A549 (cell line): ENCODE measurements around the gene NPM1. TPM values are rescaled to one million over a fixed set of nuclear protein-coding genes. Genes with fewer than 3 reads are reported as not detected.

Experiments used
- ATAC-seq, 2 experiments: fragments of 200-7000 bp in 1 of 2; fragments of >200 bp in 1 of 2; cut with Nextera tagmentation in 1 of 2; cut with Tn5 transposase in 1 of 2; 3 replicates each; pipeline versions ENCODE4 v1.8.0 to v1.9.1; 2018 to 2020; ENCODE audit warnings: mild to moderate bottlenecking in 1 of 2, moderate library complexity in 1 of 2
- CTCF ChIA-PET: fragments of 300-600 bp; sonication (Branson Sonifier 250); formaldehyde crosslinking; extraction: SDS; loops from one replicate; lab custom pipeline; 2021; ENCODE audit warnings: antibody characterized with exemption, inconsistent platforms; lab: Yijun Ruan, JAX
- POLR2A ChIA-PET: fragments of 350-600 bp; formaldehyde crosslinking; extraction: SDS; loops from one replicate; lab custom pipeline; 2021; ENCODE audit warnings: antibody characterized with exemption, inconsistent platforms; lab: Yijun Ruan, JAX
- DNase-seq, 2 experiments: peaks; one replicate each; pipeline versions ENCODE4 v3.0.0 to v3.0.0-alpha.2; 2011 to 2016; ENCODE audit warnings: low read depth in 1 of 2, low spot score in 1 of 2
- FAIRE-seq: peaks from 2 replicates; lab custom pipeline; 2011; peaks lifted over from hg19 to GRCh38; lab: Jason Lieb, UNC
- H3K27ac ChIP-seq, 2 experiments: fragments of >200 bp; sonication (Bioruptor Twin); formaldehyde crosslinking; 3 replicates each; pipeline ENCODE4 v1.5.1; 2016 to 2017
- H3K4me1 ChIP-seq: fragments of >200 bp; sonication (Bioruptor Twin); formaldehyde crosslinking; 3 replicates; pipeline ENCODE4 v1.6.1; 2016
- H3K4me2 ChIP-seq: fragments of >200 bp; sonication (Bioruptor Twin); formaldehyde crosslinking; 3 replicates; pipeline ENCODE4 v1.6.1; 2016
- H3K4me3 ChIP-seq: fragments of >200 bp; sonication (Bioruptor Twin); formaldehyde crosslinking; 3 replicates; pipeline ENCODE4 v1.5.1; 2016
- H3K9me3 ChIP-seq: fragments of >200 bp; sonication (Bioruptor Twin); formaldehyde crosslinking; 3 replicates; pipeline ENCODE4 v1.6.1; 2016
- BHLHE40 ChIP-seq: IDR thresholded peaks from 2 replicates; pipeline ENCODE4 v1.6.1; 2012; ENCODE audit warnings: low read depth, low read length, inconsistent platforms
- CBX2 ChIP-seq: fragments of 200-600 bp; sonication (generic); IDR thresholded peaks from 2 replicates; pipeline ENCODE4 v1.6.1; 2016; ENCODE audit warnings: low read depth, mild to moderate bottlenecking, borderline replicate concordance
- CEBPB ChIP-seq, 2 experiments: fragments of >200 bp in 1 of 2; sonication (Bioruptor Twin) in 1 of 2; formaldehyde crosslinking in 1 of 2; IDR thresholded peaks; 2 replicates each; pipeline ENCODE4 v1.6.1; 2012 to 2016
- CHD2 ChIP-seq: fragments of 150-350 bp; IDR thresholded peaks from 2 replicates; pipeline ENCODE4 v1.6.1; 2014; ENCODE audit warnings: low read length; ENCODE audit not compliant: partially characterized antibody
- GATA3 ChIP-seq: IDR thresholded peaks from 2 replicates; pipeline ENCODE4 v1.6.1; 2012; ENCODE audit warnings: borderline replicate concordance
- HEYL ChIP-seq: fragments of 250-450 bp; sonication (Bioruptor Pico); IDR thresholded peaks from 2 replicates; pipeline ENCODE4 v1.8.0; 2021; ENCODE audit warnings: mild to moderate bottlenecking, moderate library complexity
- MAZ ChIP-seq: fragments of 150-350 bp; IDR thresholded peaks from 2 replicates; pipeline ENCODE4 v1.6.1; 2014; ENCODE audit warnings: antibody characterized with exemption, low read depth, low read length, borderline replicate concordance
- MYC ChIP-seq: IDR thresholded peaks from 2 replicates; pipeline ENCODE4 v1.6.1; 2012; ENCODE audit warnings: mild to moderate bottlenecking, inconsistent platforms, low read length, improper control_type of control experiment, borderline replicate concordance
- NR3C1 ChIP-seq: fragments of >200 bp; sonication (Bioruptor Twin); formaldehyde crosslinking; IDR thresholded peaks from 3 replicates; pipeline ENCODE4 v1.6.1; 2017
- POLR2AphosphoS2 ChIP-seq: conservative IDR thresholded peaks from 2 replicates; pipeline ENCODE4 v1.6.1; 2012; ENCODE audit warnings: low read length, improper control_type of control experiment, inconsistent platforms
- RAD21 ChIP-seq, 2 experiments: fragments of >200 bp in 1 of 2; sonication (Bioruptor Twin) in 1 of 2; formaldehyde crosslinking in 1 of 2; IDR thresholded peaks in 1 of 2; conservative IDR thresholded peaks in 1 of 2; 2 replicates in 1 of 2; 3 replicates in 1 of 2; pipeline ENCODE4 v1.6.1; 2012 to 2018; ENCODE audit warnings: inconsistent platforms in 1 of 2
- RFX5 ChIP-seq: fragments of 450-650 bp; IDR thresholded peaks from 2 replicates; pipeline ENCODE4 v1.7.1; 2014; ENCODE audit warnings: antibody characterized with exemption, mild to moderate bottlenecking, moderate library complexity
- RNF2 ChIP-seq: fragments of 200-600 bp; sonication (generic); IDR thresholded peaks from 2 replicates; pipeline ENCODE4 v1.6.1; 2016; ENCODE audit warnings: low read depth, mild to moderate bottlenecking, antibody characterized with exemption, moderate library complexity, borderline replicate concordance
- SMC3 ChIP-seq: fragments of >200 bp; sonication (Bioruptor Twin); formaldehyde crosslinking; IDR thresholded peaks from 3 replicates; pipeline ENCODE4 v1.6.1; 2018; ENCODE audit warnings: inconsistent platforms
- SREBF2 ChIP-seq: fragments of 450-650 bp; IDR thresholded peaks from 2 replicates; pipeline ENCODE4 v1.6.1; 2014; ENCODE audit warnings: mild to moderate bottlenecking, moderate library complexity
- TP53 ChIP-seq: fragments of 250-450 bp; sonication (Bioruptor Pico); IDR thresholded peaks from 2 replicates; pipeline ENCODE4 v1.5.0; 2021; ENCODE audit warnings: mild to moderate bottlenecking, moderate library complexity
- ZSCAN20 ChIP-seq: fragments of 250-450 bp; sonication (Bioruptor Pico); IDR thresholded peaks from 2 replicates; pipeline ENCODE4 v1.8.0; 2022; ENCODE audit warnings: mild to moderate bottlenecking, moderate library complexity
- WGBS: methylation state at CpG from one replicate; pipeline ENCODE4 v1.1.6; 2017; ENCODE audit errors: missing lambda C conversion rate; 5-methylcytosine and 5-hydroxymethylcytosine counted together
- polyA plus RNA-seq, 4 experiments: library from polyadenylated mRNA; depleted of rRNA in 3 of 4; stranded (reverse); fragments of >200 nt; fragmentation: RNase III in 1 of 4; extraction: RNeasy Plus Mini Kit Qiagen cat#74134 plus additional on column Dnase treatment in 1 of 4; gene quantifications; 2 replicates in 3 of 4; 3 replicates in 1 of 4; pipeline ENCODE4 v1.2.3, GENCODE V29; 2011 to 2017
- TF ChIP-seq, protein P1 (sequence below): fragments of >200 bp; sonication (Bioruptor Twin); formaldehyde crosslinking; IDR thresholded peaks from 3 replicates; pipeline ENCODE4 v1.5.1; 2016
- TF ChIP-seq, protein P2 (sequence below): fragments of 450-650 bp; IDR thresholded peaks from 2 replicates; pipeline ENCODE4 v1.6.1; 2014; ENCODE audit warnings: antibody characterized with exemption
- TF ChIP-seq, protein P3 (sequence below): fragments of >200 bp; sonication (Bioruptor Twin); formaldehyde crosslinking; IDR thresholded peaks from 3 replicates; pipeline ENCODE4 v1.6.1; 2016

The NPM1 gene
- polyA plus RNA-seq, 2 of the 4 experiments (the other 2 are of a cell fraction): 3,380 to 5,196 TPM

DNA sequence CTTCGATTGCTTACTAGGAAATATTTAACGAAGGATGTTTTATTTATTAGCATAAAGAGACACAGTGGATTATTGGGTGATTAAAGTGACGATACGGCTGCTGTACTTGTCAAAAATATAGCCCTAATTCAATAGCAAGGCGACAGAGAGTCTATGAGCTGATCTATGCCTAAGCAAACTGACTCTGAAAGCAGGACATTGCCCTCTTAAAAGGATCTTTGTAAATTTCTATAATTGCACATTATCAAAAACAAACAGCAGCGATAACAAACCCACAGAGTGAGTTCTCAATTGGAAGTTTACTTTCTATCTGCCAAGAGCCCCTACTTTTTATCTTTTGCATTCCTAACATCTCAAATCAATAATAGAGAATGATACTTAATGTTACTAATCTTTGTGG lies 47.2 kb upstream of the NPM1 start:
- Histone ChIP-seq H3K9me3 (no peaks in the 10 kb centered on the region), H3K4me3 (no peak overlapping the region), H3K4me2 (no peak overlapping the region), H3K4me1 (0 out of 3 replicates have a peak, but pooled peaks cover 4% of the 10 kb centered on the region), H3K27ac (no peak overlapping the region)
- WGBS: 44% methylated on average over 6 of the region's 6 CpGs
- no peak for TF ChIP-seq MYC
- no peak for TF ChIP-seq BHLHE40
- TF ChIP-seq CEBPB (IDR thresholded peaks at IDR 0.05): no peak
- TF ChIP-seq NR3C1: no peak
- TF ChIP-seq, protein P1, sequence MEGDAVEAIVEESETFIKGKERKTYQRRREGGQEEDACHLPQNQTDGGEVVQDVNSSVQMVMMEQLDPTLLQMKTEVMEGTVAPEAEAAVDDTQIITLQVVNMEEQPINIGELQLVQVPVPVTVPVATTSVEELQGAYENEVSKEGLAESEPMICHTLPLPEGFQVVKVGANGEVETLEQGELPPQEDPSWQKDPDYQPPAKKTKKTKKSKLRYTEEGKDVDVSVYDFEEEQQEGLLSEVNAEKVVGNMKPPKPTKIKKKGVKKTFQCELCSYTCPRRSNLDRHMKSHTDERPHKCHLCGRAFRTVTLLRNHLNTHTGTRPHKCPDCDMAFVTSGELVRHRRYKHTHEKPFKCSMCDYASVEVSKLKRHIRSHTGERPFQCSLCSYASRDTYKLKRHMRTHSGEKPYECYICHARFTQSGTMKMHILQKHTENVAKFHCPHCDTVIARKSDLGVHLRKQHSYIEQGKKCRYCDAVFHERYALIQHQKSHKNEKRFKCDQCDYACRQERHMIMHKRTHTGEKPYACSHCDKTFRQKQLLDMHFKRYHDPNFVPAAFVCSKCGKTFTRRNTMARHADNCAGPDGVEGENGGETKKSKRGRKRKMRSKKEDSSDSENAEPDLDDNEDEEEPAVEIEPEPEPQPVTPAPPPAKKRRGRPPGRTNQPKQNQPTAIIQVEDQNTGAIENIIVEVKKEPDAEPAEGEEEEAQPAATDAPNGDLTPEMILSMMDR: no peak
- no peak for TF ChIP-seq RFX5
- no peak for TF ChIP-seq MAZ
- no peak for TF ChIP-seq POLR2AphosphoS2
- no peak for TF ChIP-seq CHD2
- TF ChIP-seq GATA3: no peak
- no peak for TF ChIP-seq CBX2
- TF ChIP-seq RNF2: no peak
- TF ChIP-seq ZSCAN20 (CRISPR knock-in tag): no peak
- TF ChIP-seq, protein P2, sequence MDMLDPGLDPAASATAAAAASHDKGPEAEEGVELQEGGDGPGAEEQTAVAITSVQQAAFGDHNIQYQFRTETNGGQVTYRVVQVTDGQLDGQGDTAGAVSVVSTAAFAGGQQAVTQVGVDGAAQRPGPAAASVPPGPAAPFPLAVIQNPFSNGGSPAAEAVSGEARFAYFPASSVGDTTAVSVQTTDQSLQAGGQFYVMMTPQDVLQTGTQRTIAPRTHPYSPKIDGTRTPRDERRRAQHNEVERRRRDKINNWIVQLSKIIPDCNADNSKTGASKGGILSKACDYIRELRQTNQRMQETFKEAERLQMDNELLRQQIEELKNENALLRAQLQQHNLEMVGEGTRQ: no peak
- no peak for TF ChIP-seq TP53 (CRISPR knock-in tag)
- no peak for TF ChIP-seq SREBF2
- TF ChIP-seq HEYL (CRISPR knock-in tag): no peak
- DNase-seq (no peak), ATAC-seq (no peak), FAIRE-seq (no peak)
- ChIA-PET CTCF (interaction anchor here (0.6 to 14.8 kb wide), 8 partner anchors 12 to 696 kb away, joined by 3 to 239 read pairs (median 4); partner anchors contain the start of gene TLX3), POLR2A (no interaction called here)

DNA sequence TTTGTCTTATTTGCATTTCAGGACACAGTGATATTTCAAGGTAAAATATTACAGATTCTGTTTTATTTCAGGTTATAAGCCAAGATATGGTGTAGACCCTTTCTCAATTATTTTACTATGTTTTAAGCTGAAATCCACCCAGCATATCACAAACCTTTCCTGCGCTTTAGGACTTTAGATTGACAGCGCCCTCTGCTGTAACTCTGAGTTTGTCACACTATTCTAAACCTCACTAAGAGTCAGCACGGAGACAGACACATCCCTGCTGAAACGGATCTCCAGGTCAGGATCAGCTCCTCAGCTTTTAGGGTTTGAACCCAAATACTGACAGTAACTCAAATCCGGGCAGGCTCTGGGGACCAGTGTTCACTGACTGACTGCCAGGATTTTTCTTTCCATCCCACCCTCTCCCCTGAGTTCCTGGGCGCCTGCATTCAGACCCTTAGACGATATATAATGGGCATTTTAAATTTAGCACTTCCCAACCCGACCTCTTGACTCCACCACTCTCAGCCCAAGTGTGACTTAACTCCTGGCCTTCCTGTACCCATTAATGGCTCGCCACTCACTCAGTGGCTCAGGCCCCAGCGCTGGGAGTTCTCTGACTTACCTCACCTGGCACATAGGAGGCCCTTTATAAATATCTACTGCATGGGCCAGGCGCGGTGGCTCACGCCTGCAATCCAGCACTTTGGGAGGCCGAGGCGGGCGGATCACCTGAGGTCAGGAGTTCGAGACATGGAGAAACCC lies 45.1 kb upstream of the NPM1 start:
- Histone ChIP-seq H3K27ac (no peak overlapping the region), H3K4me2 (peak overlapping the region; percentile 45; the same call in 2 of the 3 replicates), H3K9me3 (no peaks in the 10 kb centered on the region)
- POLR2A ChIA-PET: no interaction called here
- CTCF ChIA-PET: interaction anchor here (0.6 to 14.8 kb wide), 45 partner anchors 10 to 704 kb away, joined by 3 to 239 read pairs (median 5); partner anchors contain the start of genes FGF18 and TLX3
- DNase-seq: peak; percentile 40 to 76
- peak; percentile 96 to 98 for ATAC-seq
- no peak for FAIRE-seq
- peak; percentile 69; the same call in 2 of the 3 replicates for TF ChIP-seq SMC3
- TF ChIP-seq, protein P1: peak; percentile 84
- TF ChIP-seq, protein P3, sequence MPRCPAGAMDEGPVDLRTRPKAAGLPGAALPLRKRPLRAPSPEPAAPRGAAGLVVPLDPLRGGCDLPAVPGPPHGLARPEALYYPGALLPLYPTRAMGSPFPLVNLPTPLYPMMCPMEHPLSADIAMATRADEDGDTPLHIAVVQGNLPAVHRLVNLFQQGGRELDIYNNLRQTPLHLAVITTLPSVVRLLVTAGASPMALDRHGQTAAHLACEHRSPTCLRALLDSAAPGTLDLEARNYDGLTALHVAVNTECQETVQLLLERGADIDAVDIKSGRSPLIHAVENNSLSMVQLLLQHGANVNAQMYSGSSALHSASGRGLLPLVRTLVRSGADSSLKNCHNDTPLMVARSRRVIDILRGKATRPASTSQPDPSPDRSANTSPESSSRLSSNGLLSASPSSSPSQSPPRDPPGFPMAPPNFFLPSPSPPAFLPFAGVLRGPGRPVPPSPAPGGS: no peak
- peak; percentile 64 to 81 for TF ChIP-seq RAD21 (conservative IDR thresholded peaks at IDR 0.05 in 1 of 2, IDR thresholded peaks at IDR 0.05 in 1 of 2)
- TF ChIP-seq, all 56 proteins: peak for 3
- Histone ChIP-seq H3K4me3 (no peak overlapping the region), H3K4me1 (0 out of 3 replicates have a peak, but pooled peaks cover 1% of the 10 kb centered on the region)
- 27% methylated on average over 15 of the region's 17 CpGs for WGBS
